Left hindlimb (tissue), 1 donor: ENCODE results near the gene RSPH1.

Experiments
- DNase-seq: peaks from one replicate; pipeline ENCODE4 v3.0.0-alpha.2; 2018

The RSPH1 gene

GRCh38 chr21:42443181-42443785 is 52.7 kb downstream of the RSPH1 start:
- no peak for DNase-seq

GRCh38 chr21:42441963-42442362 is 54.1 kb downstream of the RSPH1 start:
- no peak for DNase-seq

GRCh38 chr21:42440187-42440792 is 55.7 kb downstream of the RSPH1 start:
- DNase-seq: no peak

- no peak for DNase-seq
These were observed 56.5 kb downstream of the RSPH1 start for GRCh38 chr21:42439284-42440186.

- no peak for DNase-seq
These were observed 57.5 kb downstream of the RSPH1 start for GRCh38 chr21:42438316-42439205.

GRCh38 chr21:42437786-42438185 is 58.2 kb downstream of the RSPH1 start:
- no peak for DNase-seq

- no peak for DNase-seq
These were observed 59.1 kb downstream of the RSPH1 start for GRCh38 chr21:42436914-42437313.

GRCh38 chr21:42435833-42436232 is 60.2 kb downstream of the RSPH1 start:
- DNase-seq: no peak

- no peak for DNase-seq
These were observed 60.6 kb downstream of the RSPH1 start for GRCh38 chr21:42435401-42435800.

- DNase-seq: no peak
These were observed 61.1 kb downstream of the RSPH1 start for GRCh38 chr21:42434884-42435283.

GRCh38 chr21:42433946-42434551 is 62.0 kb downstream of the RSPH1 start:
- no peak for DNase-seq

- DNase-seq: no peak
These were observed 63.3 kb downstream of the RSPH1 start for GRCh38 chr21:42432695-42433094.

- DNase-seq: no peak
These were observed 64.8 kb downstream of the RSPH1 start for GRCh38 chr21:42431196-42431595.

GRCh38 chr21:42430521-42430920 is 65.5 kb downstream of the RSPH1 start:
- no peak for DNase-seq

GRCh38 chr21:42429856-42430255 is 66.2 kb downstream of the RSPH1 start:
- no peak for DNase-seq

- no peak for DNase-seq
These were observed 67.0 kb downstream of the RSPH1 start for GRCh38 chr21:42429021-42429420.

- no peak for DNase-seq
These were observed 68.1 kb downstream of the RSPH1 start for GRCh38 chr21:42427809-42428419.

- no peak for DNase-seq
These were observed 69.0 kb downstream of the RSPH1 start for GRCh38 chr21:42426876-42427480.

GRCh38 chr21:42426424-42426823 is 69.6 kb downstream of the RSPH1 start:
- no peak for DNase-seq

GRCh38 chr21:42425591-42425990 is 70.4 kb downstream of the RSPH1 start:
- DNase-seq: no peak

- DNase-seq: no peak
These were observed 71.0 kb downstream of the RSPH1 start for GRCh38 chr21:42424914-42425541.
